HCT116 (cell line): ENCODE measurements around the gene TGM1. TPM values are rescaled to one million over a fixed set of nuclear protein-coding genes. Genes with fewer than 3 reads are reported as not detected.

Experiments used
- ATAC-seq: fragments of 200-7000 bp; cut with Tn5 transposase; 2 replicates; pipeline ENCODE4 v1.9.1; 2020; ENCODE audit warnings: mild to moderate bottlenecking, moderate library complexity
- BruUV-seq: library from RNA; stranded (reverse); fragments of 400-500 nt; replicated peaks from 2 replicates; lab custom pipeline; 2021; lab: Mats Ljungman, UMichigan
- CTCF ChIA-PET: fragments of 300-600 bp; sonication (Branson Sonifier 250); formaldehyde crosslinking; loops from one replicate; lab custom pipeline; 2021; ENCODE audit warnings: antibody characterized with exemption; lab: Charles Lee
- POLR2A ChIA-PET: fragments of 300-600, 350-600 bp; sonication (Branson Sonifier 250); formaldehyde crosslinking; loops from one replicate; lab custom pipeline; 2021; ENCODE audit warnings: antibody characterized with exemption; lab: Charles Lee
- RAD21 ChIA-PET, 2 experiments: fragments of 300-600 bp; sonication (Branson Sonifier 250); formaldehyde crosslinking; loops; one replicate each; lab custom pipeline; 2023; ENCODE audit warnings: low total read pairs in 2 of 2; ENCODE audit not compliant: uncharacterized antibody in 2 of 2, unreplicated experiment in 2 of 2, low non-redundant PET in 1 of 2; lab: Charles Lee
- DNase-seq: peaks from one replicate; pipeline ENCODE4 v3.0.0-alpha.2; 2010; ENCODE audit warnings: low read depth, low spot score
- H2AFZ ChIP-seq: fragments of 200-600 bp; shearing (Covaris generic), sonication (generic); 2 replicates; pipeline ENCODE4 v1.6.1; 2017; ENCODE audit warnings: low read depth, mixed run types, mixed read lengths, antibody characterized with exemption, low read length; ENCODE audit not compliant: poor library complexity, severe bottlenecking
- H3K27ac ChIP-seq: 2 replicates; pipeline ENCODE4 v1.5.1; 2012; ENCODE audit warnings: low read depth, low read length
- H3K27me3 ChIP-seq: fragments of 200-600 bp; sonication (generic); 2 replicates; pipeline ENCODE4 v1.6.1; 2016; ENCODE audit warnings: mixed run types, low read length, mixed read lengths; ENCODE audit not compliant: insufficient read depth
- H3K36me3 ChIP-seq, 2 experiments: fragments of 200-500 bp in 1 of 2; fragments of 200-600 bp in 1 of 2; sonication (Bioruptor generic) in 1 of 2; sonication (generic) in 1 of 2; 2 replicates each; pipeline versions ENCODE4 v1.5.1 to v1.6.1; 2014 to 2016; ENCODE audit warnings: low read length in 2 of 2, inconsistent platforms in 1 of 2, mixed read lengths in 1 of 2, mixed run types in 1 of 2; ENCODE audit not compliant: insufficient read depth in 2 of 2, control insufficient read depth in 1 of 2
- H3K4me1 ChIP-seq, 2 experiments: fragments of 200-600 bp in 1 of 2; sonication (generic) in 1 of 2; 2 replicates each; pipeline versions ENCODE4 v1.5.1 to v1.6.1; 2012 to 2017; ENCODE audit warnings: low read length in 2 of 2, inconsistent platforms in 1 of 2, mild to moderate bottlenecking in 1 of 2, mixed read lengths in 1 of 2, mixed run types in 1 of 2, moderate library complexity in 1 of 2; ENCODE audit not compliant: insufficient read depth in 2 of 2, control insufficient read depth in 1 of 2
- H3K4me2 ChIP-seq: fragments of 200-600 bp; sonication (generic); 2 replicates; pipeline ENCODE4 v1.6.1; 2017; ENCODE audit warnings: mixed run types, low read length, mixed read lengths
- H3K4me3 ChIP-seq, 2 experiments: fragments of 200-600 bp in 1 of 2; sonication (generic) in 1 of 2; replicated peaks in 1 of 2; 2 replicates each; pipeline ENCODE4 v1.5.1; 2011 to 2016; ENCODE audit warnings: low read length in 2 of 2, control low read depth in 1 of 2, low read depth in 1 of 2, mild to moderate bottlenecking in 1 of 2, mixed read lengths in 1 of 2, mixed run types in 1 of 2
- H3K79me2 ChIP-seq: fragments of 200-600 bp; sonication (generic); 2 replicates; pipeline ENCODE4 v1.6.1; 2017; ENCODE audit warnings: mild to moderate bottlenecking, mixed run types, low read length, moderate library complexity, mixed read lengths; ENCODE audit not compliant: insufficient read depth
- H3K9ac ChIP-seq: fragments of 200-600 bp; sonication (generic); 2 replicates; pipeline ENCODE4 v1.6.1; 2016; ENCODE audit warnings: low read length, mixed read lengths
- H3K9me2 ChIP-seq: fragments of 200-600 bp; sonication (generic), shearing (Covaris generic); 2 replicates; pipeline ENCODE4 v1.6.1; 2017; ENCODE audit warnings: mixed run types, mild to moderate bottlenecking, moderate library complexity; ENCODE audit not compliant: insufficient read depth
- H3K9me3 ChIP-seq, 2 experiments: fragments of 200-500 bp in 1 of 2; fragments of 200-600 bp in 1 of 2; sonication (Bioruptor generic) in 1 of 2; sonication (generic) in 1 of 2; 2 replicates each; pipeline ENCODE4 v1.6.1; 2014 to 2017; ENCODE audit warnings: low read length in 2 of 2, mixed read lengths in 2 of 2, inconsistent platforms in 1 of 2, low read depth in 1 of 2, mild to moderate bottlenecking in 1 of 2, mixed run types in 1 of 2, moderate library complexity in 1 of 2; ENCODE audit not compliant: control insufficient read depth in 1 of 2, insufficient read depth in 1 of 2
- H4K20me1 ChIP-seq: fragments of 200-600 bp; sonication (generic), shearing (Covaris generic); 2 replicates; pipeline ENCODE4 v1.6.1; 2017; ENCODE audit warnings: mixed run types, mild to moderate bottlenecking, moderate library complexity; ENCODE audit not compliant: insufficient read depth
- CBX3 ChIP-seq: IDR thresholded peaks from 2 replicates; pipeline ENCODE4 v1.6.1; 2012; ENCODE audit warnings: low read depth
- CEBPB ChIP-seq: IDR thresholded peaks from 2 replicates; pipeline ENCODE4 v1.6.1; 2012; ENCODE audit warnings: low read depth
- CTCF ChIP-seq, 3 experiments: fragments of 200-600 bp in 1 of 3; sonication (generic) in 1 of 3; IDR thresholded peaks in 2 of 3; conservative IDR thresholded peaks in 1 of 3; 2 replicates each; pipeline ENCODE4 v1.5.1; 2012 to 2017; ENCODE audit warnings: low read depth in 2 of 3, low read length in 2 of 3, antibody characterized with exemption in 1 of 3, borderline replicate concordance in 1 of 3, control low read depth in 1 of 3, mild to moderate bottlenecking in 1 of 3, mixed read lengths in 1 of 3, mixed run types in 1 of 3, moderate library complexity in 1 of 3; ENCODE audit not compliant: insufficient read depth in 1 of 3
- ELF1 ChIP-seq: IDR thresholded peaks from 2 replicates; pipeline ENCODE4 v1.6.1; 2012; ENCODE audit warnings: low read depth, borderline replicate concordance
- EZH2 ChIP-seq: fragments of 200-600 bp; sonication (generic); IDR thresholded peaks from 2 replicates; pipeline ENCODE4 v1.6.1; 2017; ENCODE audit warnings: antibody characterized with exemption, mixed run types
- EZH2phosphoT487 ChIP-seq: fragments of 200-600 bp; IDR thresholded peaks from 2 replicates; pipeline ENCODE4 v1.6.1; 2018; ENCODE audit warnings: antibody characterized with exemption, borderline replicate concordance
- JUND ChIP-seq: IDR thresholded peaks from 2 replicates; pipeline ENCODE4 v1.6.1; 2012
- POLR2A ChIP-seq: IDR thresholded peaks from 2 replicates; pipeline ENCODE4 v1.7.0; 2011; ENCODE audit warnings: borderline replicate concordance; ENCODE audit not compliant: insufficient read depth, insufficient read length; ENCODE audit errors: extremely low read depth
- POLR2AphosphoS5 ChIP-seq: IDR thresholded peaks from 2 replicates; pipeline ENCODE4 v1.6.1; 2011; ENCODE audit warnings: mild to moderate bottlenecking, low read depth, low read length, moderate library complexity
- RAD21 ChIP-seq: IDR thresholded peaks from 2 replicates; pipeline ENCODE4 v1.6.1; 2012; ENCODE audit warnings: low read depth, mild to moderate bottlenecking
- SP1 ChIP-seq: IDR thresholded peaks from 2 replicates; pipeline ENCODE4 v1.6.1; 2012; ENCODE audit warnings: low read depth
- SRF ChIP-seq: IDR thresholded peaks from 2 replicates; pipeline ENCODE4 v1.6.1; 2012; ENCODE audit warnings: low read depth
- TCF7L2 ChIP-seq: IDR thresholded peaks from 2 replicates; pipeline ENCODE4 v1.7.0; 2011; ENCODE audit warnings: borderline replicate concordance, inconsistent platforms; ENCODE audit not compliant: insufficient read depth, insufficient read length; ENCODE audit errors: extremely low read depth
- YY1 ChIP-seq: IDR thresholded peaks from 2 replicates; pipeline ENCODE4 v1.6.1; 2011; ENCODE audit warnings: low read length, low read depth, moderate library complexity, mild to moderate bottlenecking; ENCODE audit not compliant: insufficient replicate concordance; ENCODE audit errors: extremely low read depth
- ZFX ChIP-seq: fragments of 450-650 bp; IDR thresholded peaks from 2 replicates; pipeline ENCODE4 v1.6.1; 2017
- ZNF274 ChIP-seq: fragments of 200-500 bp; sonication (Bioruptor generic); IDR thresholded peaks from 2 replicates; pipeline ENCODE4 v1.6.1; 2014; ENCODE audit warnings: mild to moderate bottlenecking, low read depth, low read length, inconsistent platforms
- intact Hi-C: fragments of 100-400 bp; cut with micrococcal nuclease; formaldehyde crosslinking; loops from 2 replicates; pipeline ENCODE4 v1.10.0; 2022
- total RNA-seq: library from RNA; stranded (reverse); gene quantifications from one replicate; pipeline ENCODE4 v1.2.1, GENCODE V29; 2021; ENCODE audit not compliant: unreplicated experiment

Gene TGM1
- total RNA-seq, 1 experiment from 2014 or later: 5.6 TPM

- BruUV-seq: no TSS peak
- H3K4me2 ChIP-seq: no peak overlapping the region
- POLR2A ChIA-PET: no interaction called here
These were observed 28.6 kb upstream of the TGM1 start for GRCh38 chr14:24291446-24292117.

GRCh38 chr14:24290746-24291145, 27.8 kb upstream of the TGM1 start:
- Histone ChIP-seq H3K9me3 (no peaks in the 10 kb centered on the region), H3K79me2 (no peaks in the 10 kb centered on the region), H3K4me1 (no peaks in the 10 kb centered on the region), H3K4me2 (no peak overlapping the region), H3K9ac (no peak overlapping the region), H3K27ac (no peak overlapping the region), H3K9me2 (no peaks in the 10 kb centered on the region), H3K27me3 (no peaks in the 10 kb centered on the region), H4K20me1 (no peaks in the 10 kb centered on the region), H3K36me3 (peaks cover 12 to 20% of the 10 kb centered on the region in 2 experiments), H2AFZ (no peak overlapping the region), H3K4me3 (no peak overlapping the region)
- RAD21 ChIA-PET: no interaction called here
- ATAC-seq (no peak), DNase-seq (no peak)
- TF ChIP-seq ZFX: no peak
- TF ChIP-seq RAD21: no peak
- no peak for TF ChIP-seq SRF
- no peak for TF ChIP-seq POLR2A
- no peak for TF ChIP-seq CTCF (IDR thresholded peaks at IDR 0.05 in 2 of 3, conservative IDR thresholded peaks at IDR 0.05 in 1 of 3; ENCODE audit: borderline replicate concordance in 1 of 3, insufficient read depth in 1 of 3, low read depth in 2 of 3, low read length in 2 of 3)
- TF ChIP-seq CBX3: no peak
- no peak for TF ChIP-seq CEBPB
- no peak for TF ChIP-seq ZNF274
- no peak for TF ChIP-seq ELF1
- TF ChIP-seq EZH2phosphoT487: no peak
- TF ChIP-seq TCF7L2: no peak
- TF ChIP-seq POLR2AphosphoS5: no peak
- no peak for TF ChIP-seq EZH2
- no peak for TF ChIP-seq YY1
- no peak for TF ChIP-seq SP1
- POLR2A ChIA-PET: no interaction called here
- BruUV-seq: no TSS peak
- CTCF ChIA-PET: interaction anchor here (1.0 to 1.2 kb wide), 2 partner anchors 9 to 17 kb away, joined by 3 to 4 read pairs; partner anchors contain the start of genes CIDEB, DHRS1 and NOP9
- intact Hi-C loops: loop anchor here (10.0 kb wide), 1 partner anchor 306 kb away; the partner anchor contains the start of gene DHRS4L2

More at GRCh38 chr14:24291446-24292117, 28.6 kb upstream of the TGM1 start:
- no peak for DNase-seq
- Histone ChIP-seq H3K36me3 (peaks cover 17 to 23% of the 10 kb centered on the region in 2 experiments), H3K4me3 (no peak overlapping the region), H2AFZ (no peak overlapping the region), H4K20me1 (no peaks in the 10 kb centered on the region), H3K27ac (no peak overlapping the region), H3K4me1 (no peaks in the 10 kb centered on the region), H3K9ac (no peak overlapping the region)
- intact Hi-C loops: loop anchor here (10.0 kb wide), 1 partner anchor 307 kb away; the partner anchor contains the start of gene DHRS4L2
- TF ChIP-seq JUND: no peak
- TF ChIP-seq, all 23 proteins: peak for 0
- ChIA-PET CTCF (interaction anchor here (1.9 kb wide), 1 partner anchor 49 kb away, joined by 7 read pairs; the partner anchor contains the start of gene TINF2), RAD21 (no interaction called here)
- no peaks in the 10 kb centered on the region for H3K9me2 ChIP-seq
- ATAC-seq: no peak
- H3K79me2 ChIP-seq: no peaks in the 10 kb centered on the region
- no peaks in the 10 kb centered on the region for H3K27me3 ChIP-seq
- H3K9me3 ChIP-seq: no peaks in the 10 kb centered on the region
